Progenitor cell of endocrine pancreas (in vitro differentiated cells): Measurements from ENCODE around the gene MDP1. TPM values are rescaled to one million over a fixed set of nuclear protein-coding genes. Genes with fewer than 3 reads are reported as not detected.

ENCODE experiments used
- total RNA-seq: library from RNA; stranded (reverse); gene quantifications from 2 replicates; pipeline ENCODE4 v1.2.1, GENCODE V29; 2021

MDP1 gene
- total RNA-seq, 1 donor from 2014 or later = 15.2 TPM

Other genes starting within 250 kb of the MDP1 start
- 12.2 and 14.0 TPM in 2 replicates for gene DHRS4L2, start 227.1 kb downstream of the MDP1 start, total RNA-seq
- 4.3 and 4.9 TPM in 2 replicates for gene CARMIL3, start 164.1 kb downstream of the MDP1 start, total RNA-seq
- not detected in 2 replicates for gene CPNE6, start 144.5 kb downstream of the MDP1 start, total RNA-seq
- gene PCK2, start 121.8 kb downstream of the MDP1 start, total RNA-seq = 29.7 and 34.7 TPM in 2 replicates
- 79.7 and 80.9 TPM in 2 replicates for gene DCAF11, start 101.3 kb downstream of the MDP1 start, total RNA-seq
- gene NRL, start 101.1 kb downstream of the MDP1 start, total RNA-seq = 2.3 and 2.8 TPM in 2 replicates
- 1.7 and 1.9 TPM in 2 replicates for gene FITM1, start 85.4 kb downstream of the MDP1 start, total RNA-seq
- 101 and 103 TPM in 2 replicates for gene PSME1, start 79.9 kb downstream of the MDP1 start, total RNA-seq
- gene EMC9, start 74.5 kb downstream of the MDP1 start, total RNA-seq = 22.8 and 22.9 TPM in 2 replicates
- 118 and 120 TPM in 2 replicates for gene PSME2, start 69.5 kb downstream of the MDP1 start, total RNA-seq
- gene RNF31, start 68.6 kb downstream of the MDP1 start, total RNA-seq = 99.3 and 104 TPM in 2 replicates
- 57.4 and 62.4 TPM in 2 replicates for gene IRF9, start 54.8 kb downstream of the MDP1 start, total RNA-seq
- gene REC8, start 44.0 kb downstream of the MDP1 start, total RNA-seq = 380 and 408 TPM in 2 replicates
- gene IPO4, start 27.2 kb downstream of the MDP1 start, total RNA-seq = 54.9 and 56.4 TPM in 2 replicates
- 52.9 and 56.2 TPM in 2 replicates for gene TM9SF1, start 20.6 kb downstream of the MDP1 start, total RNA-seq
- 0.29 TPM in 1 of 2 replicates, not detected in the other for gene TSSK4, start 10.4 kb downstream of the MDP1 start, total RNA-seq
- 53.7 and 54.3 TPM in 2 replicates for gene CHMP4A, start 2.6 kb downstream of the MDP1 start, total RNA-seq
- 161 TPM in 2 replicates for gene NEDD8, start 16.3 kb upstream of the MDP1 start, total RNA-seq
- gene GMPR2, start 16.9 kb upstream of the MDP1 start, total RNA-seq = 73.6 and 86.2 TPM in 2 replicates
- gene TINF2, start 26.6 kb upstream of the MDP1 start, total RNA-seq = 56.7 and 59.2 TPM in 2 replicates
- gene TGM1, start 47.1 kb upstream of the MDP1 start, total RNA-seq = 5.8 and 7.0 TPM in 2 replicates
- gene RABGGTA, start 55.5 kb upstream of the MDP1 start, total RNA-seq = 25.9 and 33.1 TPM in 2 replicates
- 33.4 and 34.4 TPM in 2 replicates for gene DHRS1, start 83.7 kb upstream of the MDP1 start, total RNA-seq
- 32.4 and 32.6 TPM in 2 replicates for gene NOP9, start 83.8 kb upstream of the MDP1 start, total RNA-seq
- gene CIDEB, start 91.9 kb upstream of the MDP1 start, total RNA-seq = 1.9 and 3.0 TPM in 2 replicates
- 11.0 and 11.3 TPM in 2 replicates for gene LTB4R2, start 94.1 kb upstream of the MDP1 start, total RNA-seq
- 8.4 TPM in 2 replicates for gene LTB4R, start 95.4 kb upstream of the MDP1 start, total RNA-seq
- gene ADCY4, start 119.0 kb upstream of the MDP1 start, total RNA-seq = 0.46 and 0.75 TPM in 2 replicates
- gene RIPK3, start 123.9 kb upstream of the MDP1 start, total RNA-seq = 0.62 and 1.5 TPM in 2 replicates
- 56.6 and 57.6 TPM in 2 replicates for gene NFATC4, start 152.1 kb upstream of the MDP1 start, total RNA-seq
- gene NYNRIN, start 182.9 kb upstream of the MDP1 start, total RNA-seq = 38.3 and 40.0 TPM in 2 replicates
- gene CBLN3, start 213.6 kb upstream of the MDP1 start, total RNA-seq = 1.5 and 1.9 TPM in 2 replicates
- gene KHNYN, start 213.9 kb upstream of the MDP1 start, total RNA-seq = 74.3 and 77.4 TPM in 2 replicates
- 68.1 and 68.2 TPM in 2 replicates for gene SDR39U1, start 226.7 kb upstream of the MDP1 start, total RNA-seq